GM19238 (cell line): ENCODE results near the gene MOB3A.

Experiments
- DNase-seq: peaks from one replicate; pipeline ENCODE4 v3.0.0; 2011; ENCODE audit warnings: low spot score; ENCODE audit not compliant: insufficient read length

The MOB3A gene

DNA sequence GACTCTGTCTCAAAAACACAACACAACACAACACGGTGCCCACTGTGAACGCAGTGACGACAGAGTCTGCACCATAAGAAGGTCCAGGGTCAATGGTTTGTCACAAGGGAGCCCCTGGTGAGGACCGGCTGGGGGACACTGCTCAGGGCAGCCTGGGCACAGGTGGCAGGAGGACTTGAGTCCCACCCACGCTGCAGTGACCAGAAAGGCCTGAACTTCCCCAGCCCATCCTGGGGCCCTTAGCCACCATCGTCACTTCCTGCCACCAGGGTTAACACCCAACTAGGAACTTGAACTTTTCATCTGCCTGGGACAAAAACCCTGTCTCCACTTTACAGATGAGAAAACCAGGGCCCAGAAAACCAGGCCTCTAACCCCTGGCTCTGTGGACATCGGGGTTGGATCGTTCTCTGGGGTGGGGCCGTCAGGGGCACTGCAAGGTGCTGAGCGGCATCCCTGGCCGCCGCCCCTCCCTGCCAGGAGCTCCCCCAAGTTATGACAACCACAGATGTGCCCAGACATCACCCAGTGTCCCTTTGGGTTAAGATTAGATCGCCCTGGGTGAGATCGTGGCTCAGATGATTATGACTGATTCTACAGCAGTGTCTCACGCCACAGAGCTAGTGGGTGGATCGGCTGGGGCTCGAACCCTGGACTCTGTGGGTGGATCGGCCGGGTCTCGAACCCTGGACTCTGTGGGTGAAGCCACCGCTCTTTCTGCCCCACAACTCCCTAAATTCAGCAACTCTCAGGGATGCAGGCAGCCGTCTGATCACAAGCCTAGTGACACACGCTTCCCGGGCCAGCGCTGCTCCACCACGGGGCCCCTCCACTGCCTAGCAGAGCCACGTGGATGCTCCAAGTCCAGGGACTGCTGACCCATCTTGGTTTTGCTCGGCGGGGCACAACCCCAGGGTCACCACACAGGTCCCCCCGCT is 14.0 kb downstream of the MOB3A start:
- no peak for DNase-seq

DNA sequence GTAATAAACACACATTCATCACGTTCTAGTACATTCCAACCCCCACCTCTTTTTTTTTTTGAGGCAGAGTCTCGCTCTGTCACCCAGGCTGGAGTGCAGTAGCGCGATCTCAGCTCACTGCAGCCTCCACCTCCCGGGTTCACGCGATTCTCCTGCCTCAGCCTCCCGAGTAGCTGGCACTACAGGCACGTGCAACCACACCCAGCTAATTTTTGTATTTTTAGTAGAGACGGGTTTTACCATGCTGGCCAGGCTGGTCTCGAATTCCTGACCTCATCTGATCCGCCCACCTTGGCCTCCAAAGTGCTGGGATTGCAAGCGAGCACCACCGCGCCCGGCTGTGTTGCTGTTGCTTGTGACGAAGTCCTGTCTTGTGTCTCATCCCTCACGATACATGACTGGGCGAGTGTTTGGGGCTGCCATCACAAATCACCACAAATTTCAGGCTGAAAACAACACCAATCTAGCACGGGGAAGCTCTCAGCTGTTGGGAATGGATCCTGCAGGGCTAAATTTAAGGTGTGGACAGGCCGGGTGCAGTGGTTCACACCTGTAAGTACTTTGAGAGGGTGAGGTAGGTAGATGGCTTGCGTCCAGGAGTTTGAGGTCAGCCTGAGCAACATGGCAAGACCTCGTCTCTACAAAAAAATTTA is 15.7 kb downstream of the MOB3A start:
- no peak for DNase-seq

DNA sequence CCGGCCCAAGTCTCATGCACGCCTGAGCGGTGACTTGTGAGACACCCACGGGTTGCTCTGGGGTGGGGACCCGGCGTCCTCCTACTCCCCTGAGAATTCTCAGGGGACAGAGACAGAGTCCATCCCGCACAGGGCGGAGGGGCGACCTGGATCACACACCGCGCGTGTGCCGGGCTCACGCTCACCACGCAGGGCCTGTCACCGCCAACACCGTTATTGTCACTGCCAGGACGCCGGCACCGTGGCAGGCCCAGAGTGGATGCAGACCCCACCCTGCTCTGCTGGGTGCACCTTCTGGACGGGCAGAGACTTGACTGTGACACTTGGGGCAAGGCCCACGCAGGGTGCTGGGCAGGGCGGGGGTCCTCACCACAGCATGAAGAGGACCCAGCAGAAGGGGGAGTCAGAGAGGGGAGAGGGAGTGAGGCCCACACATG is 16.2 kb downstream of the MOB3A start:
- no peak for DNase-seq

DNA sequence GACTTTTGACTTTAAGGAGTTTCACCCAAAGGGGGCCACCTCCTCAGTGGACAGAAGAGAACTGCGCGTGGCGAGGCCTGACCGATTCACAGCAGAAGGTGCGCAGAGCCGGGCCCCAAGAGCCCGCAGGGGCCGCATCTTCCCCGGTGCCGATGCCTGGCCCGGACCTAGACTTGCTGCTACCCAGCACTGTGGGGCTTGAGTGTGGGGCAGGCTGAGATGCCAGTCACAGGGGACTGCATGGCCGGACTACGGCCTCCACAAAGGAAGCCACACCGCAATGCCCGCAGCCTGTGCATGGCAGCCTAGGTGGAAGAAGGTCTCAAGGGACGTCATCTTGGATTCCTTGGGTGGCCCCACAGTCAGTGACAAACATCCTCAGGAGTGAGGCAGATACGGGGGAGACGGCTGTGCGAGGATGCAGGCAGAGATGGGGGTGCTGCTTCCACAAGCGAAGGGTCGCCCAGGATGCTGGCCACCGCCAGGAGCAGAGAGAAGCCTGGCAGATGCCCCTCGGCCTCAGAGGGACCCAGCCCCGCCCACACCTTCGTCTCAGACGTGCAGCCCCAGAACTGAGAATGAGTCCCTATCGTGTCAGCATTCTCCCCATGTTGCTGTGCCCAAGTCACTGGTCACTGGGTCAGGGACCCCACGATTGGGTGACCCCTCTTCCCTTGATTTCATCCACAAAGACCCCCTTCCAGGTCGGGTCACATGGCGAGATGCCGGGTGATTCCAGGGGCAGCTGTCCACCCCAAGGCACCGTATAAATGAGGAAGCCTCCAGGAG is 16.9 kb downstream of the MOB3A start:
- no peak for DNase-seq

DNA sequence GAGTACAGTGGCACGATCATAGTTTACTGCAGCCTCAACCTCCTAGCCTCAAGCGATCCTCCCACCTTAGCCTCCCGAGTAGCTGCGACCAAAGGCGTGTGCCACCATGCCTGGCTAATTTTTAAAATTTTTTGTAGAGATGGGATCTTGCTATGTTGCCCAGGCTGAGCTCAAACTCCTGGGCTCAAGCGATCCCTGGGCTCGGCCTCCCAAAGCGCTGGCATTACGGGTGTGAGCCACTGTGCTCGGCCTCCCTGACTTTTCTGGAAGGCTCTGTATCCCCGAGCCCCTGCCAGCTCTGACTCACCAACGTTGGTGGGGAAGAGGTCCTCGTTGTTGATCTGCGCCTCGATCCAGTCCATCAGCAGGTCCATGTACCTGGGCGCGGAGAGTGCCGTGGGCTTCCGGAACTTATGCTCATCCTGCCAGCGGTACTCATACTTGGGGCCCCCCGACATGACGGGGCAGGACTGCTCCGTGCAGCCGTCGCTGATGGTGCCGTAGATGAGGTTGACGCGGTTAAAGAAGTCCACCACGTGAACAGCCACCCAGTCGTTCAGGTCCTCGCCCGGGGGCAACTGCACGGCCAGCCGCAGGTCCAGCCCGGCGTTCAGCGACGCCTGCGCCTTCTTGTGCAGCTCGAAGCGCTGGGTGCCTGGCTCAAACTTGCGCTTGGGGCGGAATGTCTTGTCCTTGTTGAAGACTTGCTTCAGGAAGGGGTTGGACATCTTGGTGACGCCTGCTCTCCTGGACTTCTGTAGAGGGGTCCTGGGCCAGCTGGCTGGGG is 18.1 kb downstream of the MOB3A start:
- DNase-seq, result no peak

DNA sequence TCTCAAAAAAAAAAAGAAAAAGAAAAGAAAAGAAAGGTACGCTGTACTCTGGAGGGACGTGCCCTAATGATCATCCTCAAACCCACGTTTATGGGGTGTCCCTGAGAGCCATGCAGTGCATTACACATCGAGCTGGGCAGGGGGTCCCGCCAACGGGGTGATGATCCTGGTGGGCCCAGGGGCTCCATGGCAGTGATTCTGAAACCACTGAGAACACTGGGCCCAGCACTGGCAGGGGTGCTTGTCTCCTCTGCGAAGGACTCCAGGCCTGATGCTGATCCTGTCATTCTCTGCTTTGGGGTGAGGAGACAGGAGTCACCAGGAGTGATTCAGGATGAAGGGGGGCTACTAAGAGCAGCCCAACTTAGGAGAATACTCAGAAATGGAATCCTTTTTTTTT is 18.7 kb downstream of the MOB3A start:
- no peak for DNase-seq

DNA sequence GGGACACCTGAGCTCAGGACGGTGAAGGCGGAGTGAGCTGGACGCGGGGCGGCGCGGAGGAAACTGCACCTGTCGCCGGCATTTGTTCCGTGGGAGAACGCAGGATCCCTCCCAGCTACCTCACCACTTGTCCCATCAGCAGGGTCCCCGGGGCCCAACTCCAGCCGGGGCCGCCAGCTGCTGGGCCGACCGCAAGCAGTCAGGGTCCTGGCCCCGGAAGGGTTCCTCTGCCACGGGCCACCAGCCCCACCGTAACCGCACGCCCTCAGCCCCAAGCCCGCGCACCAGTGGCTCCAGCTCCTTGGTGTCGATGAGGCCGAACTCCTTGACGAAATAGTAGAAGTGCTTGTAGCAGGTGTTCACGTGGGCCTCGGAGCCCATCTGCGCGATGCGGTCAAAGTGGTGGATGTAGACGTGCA is 19.6 kb downstream of the MOB3A start:
- DNase-seq, result no peak

DNA sequence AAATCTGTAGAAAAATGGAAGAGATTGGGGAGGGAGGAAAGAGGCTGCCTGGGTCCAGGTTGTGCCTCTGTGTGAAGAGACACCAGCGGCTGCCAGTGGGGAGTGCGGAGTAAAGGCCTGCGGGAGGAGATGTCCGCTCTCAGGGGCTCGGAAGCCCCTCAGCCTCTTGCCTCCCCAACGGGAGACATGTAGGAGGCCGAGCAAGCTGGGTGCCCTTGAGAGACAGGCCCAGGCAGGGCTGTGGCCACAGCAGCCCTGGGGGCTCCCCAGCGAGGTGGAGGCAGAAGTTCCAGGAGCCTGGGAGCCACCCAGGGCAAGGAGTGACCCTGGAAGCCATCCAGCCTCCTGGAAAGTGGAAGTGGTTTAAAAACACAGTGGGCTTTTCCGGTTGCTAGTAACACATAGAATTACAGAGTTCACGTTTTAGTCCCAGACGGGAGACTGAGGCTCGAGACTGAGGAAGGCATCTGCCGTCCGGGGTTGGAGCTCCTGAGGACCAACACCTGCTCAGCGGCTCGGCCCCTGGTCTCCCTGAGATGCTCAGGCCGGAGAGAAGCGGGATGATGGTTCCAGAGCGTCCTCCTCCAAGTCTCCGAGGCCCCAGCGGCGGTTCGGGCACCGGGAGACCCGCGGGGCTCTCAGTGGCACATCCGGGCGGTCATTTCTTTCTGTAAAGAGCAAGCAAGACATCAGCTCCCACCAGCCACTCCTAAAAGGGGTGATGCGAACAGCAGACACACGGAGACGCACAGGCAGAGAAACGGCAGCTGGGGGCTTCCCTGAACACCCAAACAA is 23.2 kb downstream of the MOB3A start:
- no peak for DNase-seq

DNA sequence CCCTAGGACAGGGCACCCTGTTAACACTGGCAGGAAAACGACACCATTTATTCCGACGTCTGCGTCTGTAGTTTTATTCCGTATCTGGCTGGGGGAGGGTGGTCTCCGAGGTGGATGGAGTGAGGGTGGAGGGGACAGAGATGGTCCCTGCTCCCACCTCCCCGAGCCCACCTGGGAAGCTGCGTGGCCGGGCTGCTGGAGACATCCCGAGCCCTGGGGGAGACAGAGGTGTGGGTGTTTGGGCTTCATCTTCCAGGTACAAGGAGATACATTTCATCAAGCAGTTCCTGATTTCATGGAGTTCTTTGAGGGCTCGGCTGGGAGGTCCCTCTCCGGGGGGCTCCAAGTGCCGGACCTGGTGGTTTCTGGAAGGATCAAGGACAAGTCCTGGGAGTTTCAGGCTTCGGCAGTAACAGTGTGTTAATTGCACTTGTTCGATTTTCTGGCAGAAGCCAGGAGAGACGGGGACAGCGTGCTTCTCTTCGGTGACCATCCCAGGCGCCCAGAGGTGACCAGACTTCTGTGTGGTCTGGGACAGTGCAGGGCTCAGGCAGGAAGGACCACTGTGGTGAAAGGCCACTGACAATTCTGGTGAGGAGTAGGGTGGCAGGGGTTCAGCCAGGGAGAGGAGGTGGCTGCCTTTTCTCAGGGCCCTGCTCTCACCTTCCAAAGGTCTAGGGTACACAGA is 25.0 kb downstream of the MOB3A start:
- DNase-seq, result no peak

DNA sequence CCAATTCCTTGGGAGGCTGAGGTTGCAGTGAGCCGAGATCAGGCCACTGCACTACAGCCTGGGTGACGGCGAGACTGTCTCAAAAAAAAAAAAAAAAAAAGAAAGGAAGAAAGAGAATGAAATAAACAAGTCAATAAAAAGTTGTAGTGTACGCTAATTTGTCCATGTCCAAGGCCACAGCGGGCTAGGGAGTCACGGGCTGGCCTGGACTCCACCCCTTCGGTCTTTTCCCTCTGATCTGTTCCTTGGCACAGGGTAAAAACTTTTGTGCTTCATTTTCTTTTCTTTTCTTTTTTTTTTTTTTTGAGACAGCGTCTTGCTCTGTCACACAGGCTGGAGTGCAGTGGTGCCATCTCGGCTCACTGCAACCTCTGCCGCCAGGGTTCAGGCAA is 25.7 kb downstream of the MOB3A start:
- no peak for DNase-seq

DNA sequence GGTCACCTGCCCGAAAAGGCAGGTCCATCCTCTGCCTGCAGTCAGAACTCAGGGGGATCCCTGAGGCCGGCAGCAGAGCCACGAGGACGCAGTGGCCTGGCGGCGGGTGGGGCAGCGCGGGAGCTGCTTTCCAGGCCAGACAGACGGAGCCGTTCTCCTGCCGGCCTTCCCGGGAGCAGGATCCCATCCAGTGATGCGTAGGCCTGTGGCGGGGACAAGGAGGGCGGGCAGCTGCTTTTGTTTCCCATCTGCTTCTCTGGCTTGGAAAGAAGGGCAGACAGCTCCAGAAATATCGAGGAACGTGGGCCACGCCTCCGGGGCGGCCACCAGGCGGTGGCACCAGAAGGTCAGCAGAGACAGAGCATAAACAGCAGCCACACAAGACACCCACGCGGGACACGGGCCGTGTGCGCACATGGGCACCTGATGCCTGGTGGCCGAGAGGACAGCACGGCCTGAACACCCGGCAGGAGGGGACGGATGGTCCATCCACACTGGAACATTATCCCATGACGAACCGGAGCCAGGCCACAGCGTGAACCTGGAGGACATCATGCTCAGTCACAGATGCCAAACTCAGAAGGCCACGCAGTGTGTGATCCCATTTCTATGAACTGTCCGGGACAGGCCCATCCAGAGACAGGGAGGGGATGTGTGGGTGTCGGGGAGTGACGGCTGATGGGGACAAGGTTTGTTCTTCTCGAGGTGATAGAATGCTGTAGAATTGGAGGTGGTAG is 31.2 kb downstream of the MOB3A start:
- DNase-seq, result no peak

DNA sequence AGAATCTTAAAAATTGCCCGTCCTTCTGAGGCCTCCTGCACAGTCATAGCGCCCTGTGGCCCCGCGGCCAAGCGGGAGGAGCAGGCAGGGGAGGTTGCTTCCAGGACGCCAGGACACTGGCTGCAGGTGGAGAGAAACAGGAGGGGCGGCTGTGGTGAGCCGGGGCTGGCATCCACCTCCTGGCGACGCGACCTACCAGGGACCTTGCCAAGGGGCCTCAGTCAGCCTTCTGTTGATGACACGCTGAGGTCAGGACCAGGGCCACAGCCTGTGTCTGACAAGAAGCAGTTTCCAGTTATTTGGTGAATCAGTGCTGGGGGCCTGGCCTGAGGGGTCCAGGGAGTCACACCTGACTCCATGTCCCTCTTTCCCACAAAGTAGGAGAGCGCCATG is 31.7 kb downstream of the MOB3A start:
- DNase-seq, result no peak

DNA sequence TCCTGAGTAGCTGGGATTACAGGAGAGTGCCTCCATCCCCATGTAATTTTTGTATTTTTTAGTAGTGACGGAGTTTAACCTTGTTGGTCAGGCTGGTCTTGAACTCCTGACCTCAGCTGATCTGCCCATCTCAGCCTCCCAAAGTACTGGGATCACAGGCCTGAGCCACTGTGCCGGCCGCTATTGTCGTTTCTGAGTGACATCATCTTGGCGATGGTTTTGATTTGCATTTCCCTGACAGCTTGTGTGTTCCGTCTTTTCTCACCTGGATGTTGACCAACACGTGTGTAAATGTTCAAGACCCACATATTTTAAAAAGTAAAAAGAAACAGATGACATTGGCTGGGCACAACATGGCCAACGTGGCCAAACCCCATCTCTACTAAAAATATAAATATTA is 32.3 kb downstream of the MOB3A start:
- no peak for DNase-seq

DNA sequence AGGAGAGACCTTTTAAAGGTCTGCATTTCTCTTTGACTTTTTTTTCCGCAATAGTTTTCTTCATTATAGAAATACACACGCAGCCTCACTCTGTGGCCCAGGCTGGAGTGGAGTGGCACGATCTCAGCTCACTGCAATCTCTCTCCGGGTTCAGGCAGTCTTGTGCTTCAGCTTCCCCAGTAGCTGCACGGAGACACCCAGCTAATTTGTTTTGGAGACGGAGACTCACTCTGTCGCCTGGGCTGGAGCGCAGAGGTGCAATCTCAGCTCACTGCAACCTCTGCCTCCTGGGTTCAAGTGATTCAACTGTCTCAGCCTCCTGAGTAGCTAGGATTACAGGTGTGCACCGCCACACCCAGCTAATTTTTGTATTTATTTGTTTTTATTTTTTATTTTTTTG is 33.4 kb downstream of the MOB3A start:
- no peak for DNase-seq

DNA sequence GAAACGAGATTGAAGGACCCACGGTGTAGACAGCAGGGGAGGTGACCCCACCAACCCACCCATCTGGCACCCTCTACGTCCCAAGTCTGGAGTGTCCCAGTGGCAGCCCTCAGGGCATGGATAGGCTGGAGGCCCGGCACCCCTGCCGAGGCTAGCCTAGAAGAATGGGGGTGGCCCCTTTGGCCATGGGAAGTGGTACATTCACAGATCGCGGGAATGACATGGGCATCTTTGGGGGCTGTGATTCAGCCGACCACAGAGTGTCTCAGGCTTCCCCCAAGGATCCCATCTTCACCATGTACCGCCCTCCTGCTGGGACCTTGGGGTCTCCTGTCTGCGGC is 33.8 kb downstream of the MOB3A start:
- DNase-seq, result no peak

DNA sequence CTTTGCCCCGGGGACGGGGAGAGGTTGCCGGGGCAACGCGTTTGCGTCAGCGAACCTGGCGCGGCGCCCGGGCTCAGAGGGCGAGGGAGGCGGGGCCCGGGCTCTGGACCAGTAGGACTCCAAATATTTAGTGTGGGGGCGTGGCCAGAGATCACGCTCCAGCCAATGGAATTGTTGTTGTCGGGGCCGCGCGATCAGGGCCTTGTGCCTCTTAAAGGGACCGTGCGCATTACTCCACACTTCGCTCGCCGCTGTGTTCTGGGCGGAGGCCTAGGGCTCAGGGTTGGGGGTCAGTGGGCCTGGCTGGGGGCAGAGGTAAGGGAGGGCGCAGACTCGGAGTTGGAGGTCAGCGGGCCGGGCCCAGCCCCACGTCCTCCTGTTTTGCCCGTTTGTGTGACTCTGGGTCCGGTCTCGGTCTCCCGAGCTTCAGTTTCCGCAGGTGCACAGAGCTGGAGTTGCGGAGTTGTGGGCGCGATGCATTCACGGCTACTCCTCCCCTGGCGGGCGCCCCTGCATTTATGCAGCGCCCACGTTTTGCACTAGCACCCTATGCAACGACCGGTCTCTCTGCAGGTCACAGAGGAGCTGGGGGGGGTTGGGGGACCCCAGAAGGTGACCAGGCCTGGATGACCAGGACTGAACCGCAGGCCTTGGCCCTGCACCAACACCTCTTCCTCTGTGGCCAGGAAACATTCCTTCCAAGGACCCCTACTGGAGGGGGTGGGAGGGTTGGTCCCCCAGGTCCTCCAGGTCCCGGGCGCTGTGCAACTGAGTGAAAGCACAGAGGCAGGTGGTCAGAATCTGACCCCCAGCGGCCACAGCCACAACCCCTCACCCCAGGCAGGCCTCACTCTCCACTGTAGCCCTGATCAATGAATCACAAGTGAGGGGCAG is 34.4 kb downstream of the MOB3A start:
- peak; percentile 98 for DNase-seq

DNA sequence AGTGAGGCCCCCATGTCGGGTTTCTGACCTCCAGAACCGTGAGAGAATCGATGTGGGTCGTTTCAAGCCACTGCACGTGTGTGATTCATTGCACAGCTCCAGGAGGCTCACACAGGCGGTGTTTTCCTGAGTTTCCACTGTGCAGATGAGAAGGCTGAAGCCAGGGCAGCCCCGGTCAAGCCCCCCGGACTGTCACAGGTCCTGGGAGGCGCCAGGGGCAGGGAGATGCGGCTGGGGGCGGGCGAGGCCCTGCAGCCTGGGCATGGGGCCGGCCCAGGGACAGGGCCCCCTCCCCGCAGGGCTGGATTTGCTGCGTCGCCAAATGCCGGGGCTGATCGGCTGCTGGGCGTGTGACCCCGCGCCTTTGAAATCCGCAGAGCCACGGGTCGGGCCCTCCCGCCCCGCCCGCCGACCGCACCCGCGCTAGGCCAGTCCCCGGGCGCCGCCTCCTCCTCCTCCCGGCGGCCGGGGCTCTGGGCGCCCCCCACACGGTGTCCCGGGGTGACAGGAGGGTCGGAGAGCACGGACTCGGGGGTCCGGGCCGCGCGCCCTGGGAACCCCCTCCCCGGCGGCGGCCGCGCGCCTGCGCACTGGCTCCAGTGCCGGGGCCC is 35.1 kb downstream of the MOB3A start:
- DNase-seq, result no peak
